HG03432 (cell line): Measurements from ENCODE around the gene ARHGAP33.
"Not testable (repeated sequence)": the region's sequence is repeated elsewhere in the genome, so short reads cannot be mapped to it uniquely, and the experiment has no call there.

ENCODE experiments used
- ATAC-seq: cut with Tn5 transposase; IDR thresholded peaks from one replicate; pipeline ENCODE4 v1.9.1; 2021; ENCODE audit warnings: mild to moderate bottlenecking, moderate library complexity; ENCODE audit not compliant: unreplicated experiment

The ARHGAP33 gene

GRCh38 chr19:35822579-35822978 lies 47.2 kb downstream of the ARHGAP33 start:
- no peak for ATAC-seq

- no peak for ATAC-seq
Observed at GRCh38 chr19:35824150-35824549, 48.8 kb downstream of the ARHGAP33 start.

DNA sequence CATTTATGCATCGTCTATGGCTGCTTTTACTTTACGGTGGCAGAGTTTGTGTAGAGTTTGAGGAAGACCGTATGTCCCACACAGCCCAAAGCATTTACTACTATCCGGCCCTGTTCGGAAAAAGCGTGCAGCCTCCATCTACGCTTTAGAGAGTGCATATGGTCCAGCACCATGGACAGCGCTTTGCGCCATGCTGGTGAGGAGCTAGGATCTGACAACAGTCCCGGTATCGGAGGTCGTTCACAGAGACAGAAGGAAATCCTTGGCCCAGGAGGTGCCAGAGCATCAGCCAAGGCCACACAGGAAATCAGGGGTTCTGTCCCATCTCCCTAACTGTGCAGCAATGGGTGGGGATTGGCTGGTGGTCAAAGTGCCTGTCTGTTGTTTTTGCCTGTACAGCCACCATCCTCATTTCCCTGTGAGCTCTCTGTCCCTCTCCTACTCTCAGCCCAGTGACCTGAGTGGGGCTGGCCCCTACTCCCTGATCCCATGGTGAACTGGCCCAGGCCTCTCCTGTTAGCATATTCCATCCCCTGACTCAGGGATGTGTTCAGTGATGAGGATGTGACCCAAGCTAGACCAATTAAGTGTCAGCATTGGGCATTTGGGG lies 53.4 kb downstream of the ARHGAP33 start:
- no peak for ATAC-seq

GRCh38 chr19:35830986-35831385 lies 55.6 kb downstream of the ARHGAP33 start:
- ATAC-seq: no peak

GRCh38 chr19:35832054-35832453 lies 56.7 kb downstream of the ARHGAP33 start:
- no peak for ATAC-seq

- ATAC-seq: no peak
Observed at GRCh38 chr19:35833972-35834371, 58.6 kb downstream of the ARHGAP33 start.

DNA sequence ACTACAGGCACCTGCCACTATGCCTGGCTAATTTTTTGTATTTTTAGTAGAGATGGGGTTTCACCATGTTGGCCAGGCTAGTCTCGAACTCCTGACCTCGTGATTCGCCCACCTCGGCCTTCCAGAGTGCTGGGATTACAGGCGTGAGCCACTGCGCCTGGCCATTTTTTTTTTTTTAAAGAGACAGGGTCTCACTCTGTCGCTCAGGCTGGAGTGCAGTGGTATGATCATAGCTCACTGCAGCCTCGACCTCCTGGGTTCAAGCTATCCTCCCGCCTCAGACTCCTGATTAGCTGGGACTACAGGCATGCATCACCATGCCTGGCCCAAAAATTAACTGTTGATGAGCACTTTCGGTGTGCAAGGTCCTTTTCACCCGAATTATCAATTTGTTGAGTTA lies 60.7 kb downstream of the ARHGAP33 start:
- not testable (repeated sequence) for ATAC-seq
